DMS114 treated with DMSO at 0.1 percent for 48 hours (cell line): ENCODE measurements around the gene SF3A2.
"Not testable (repeated sequence)": the region's sequence is repeated elsewhere in the genome, so short reads cannot be mapped to it uniquely, and the experiment has no call there.

Source experiments
- DNase-seq: peaks from one replicate; lab custom pipeline; 2025; ENCODE audit not compliant: unreplicated experiment; lab: John Stamatoyannopoulos, UW

SF3A2 gene

GRCh38 chr19:2236314-2237050, at the start of gene SF3A2, which contains the start of gene PLEKHJ1:
Gene SF3A2, plus strand, starts transcription at chr19:2236824. Its CDS starts 6,595 bp downstream, at chr19:2243419.
Gene PLEKHJ1, minus strand, starts transcription at chr19:2236329. Its CDS starts 81 bp downstream, at chr19:2236248.
- peak; percentile 83 for DNase-seq

- no peak for DNase-seq
Measured at GRCh38 chr19:2187159-2187558, 49.5 kb upstream of the SF3A2 start.

- DNase-seq, result no peak
Measured at GRCh38 chr19:2188708-2189385, 47.8 kb upstream of the SF3A2 start.

- DNase-seq, result no peak
Measured at GRCh38 chr19:2189880-2190279, 46.7 kb upstream of the SF3A2 start.

- DNase-seq, result no peak
Measured at GRCh38 chr19:2190848-2191455, 45.7 kb upstream of the SF3A2 start.

- DNase-seq, result no peak
Measured at GRCh38 chr19:2191456-2192310, 44.9 kb upstream of the SF3A2 start.

- no peak for DNase-seq
Measured at GRCh38 chr19:2192862-2193261, 43.8 kb upstream of the SF3A2 start.

GRCh38 chr19:2193807-2194206, 42.8 kb upstream of the SF3A2 start:
- DNase-seq, result no peak

GRCh38 chr19:2194513-2195078, 42.0 kb upstream of the SF3A2 start:
- DNase-seq, result no peak

- DNase-seq, result no peak
Measured at GRCh38 chr19:2195361-2195760, 41.3 kb upstream of the SF3A2 start.

GRCh38 chr19:2195914-2196313, 40.7 kb upstream of the SF3A2 start:
- DNase-seq, result no peak

GRCh38 chr19:2197270-2197669, 39.4 kb upstream of the SF3A2 start:
- DNase-seq, result no peak

GRCh38 chr19:2198317-2198716, 38.3 kb upstream of the SF3A2 start:
- no peak for DNase-seq

- DNase-seq, result no peak
Measured at GRCh38 chr19:2199215-2199614, 37.4 kb upstream of the SF3A2 start.

GRCh38 chr19:2199861-2200623, 36.6 kb upstream of the SF3A2 start:
- no peak for DNase-seq

- not testable (repeated sequence) for DNase-seq
Measured at GRCh38 chr19:2200624-2201294, 35.9 kb upstream of the SF3A2 start.

GRCh38 chr19:2201473-2202148, 35.0 kb upstream of the SF3A2 start:
- no peak for DNase-seq

GRCh38 chr19:2202366-2202765, 34.3 kb upstream of the SF3A2 start:
- no peak for DNase-seq

GRCh38 chr19:2207008-2207407, 29.6 kb upstream of the SF3A2 start:
- no peak for DNase-seq
